SJCRH30 (cell line): ENCODE data around the gene BEST4. TPM values are rescaled to one million over a fixed set of nuclear protein-coding genes. Genes with fewer than 3 reads are reported as not detected.
"Not testable (repeated sequence)": the region's sequence is repeated elsewhere in the genome, so short reads cannot be mapped to it uniquely, and the experiment has no call there.

Source experiments
- DNase-seq, 2 experiments: peaks; one replicate each; pipeline ENCODE4 v3.0.0-alpha.2; 2015 to 2020
- H3K27ac ChIP-seq: fragments of 250-450 bp; sonication (Bioruptor Pico); 2 replicates; pipeline ENCODE4 v1.5.1; 2020; ENCODE audit warnings: mild to moderate bottlenecking, moderate library complexity
- H3K27me3 ChIP-seq: fragments of 250-450 bp; sonication (Bioruptor Pico); 2 replicates; pipeline ENCODE4 v1.5.1; 2020; ENCODE audit warnings: mild to moderate bottlenecking, moderate library complexity
- H3K36me3 ChIP-seq: fragments of 250-450 bp; sonication (Bioruptor Pico); 2 replicates; pipeline ENCODE4 v1.5.1; 2020; ENCODE audit warnings: mild to moderate bottlenecking, moderate library complexity
- H3K4me1 ChIP-seq: fragments of 250-450 bp; sonication (Bioruptor Pico); 2 replicates; pipeline ENCODE4 v1.5.1; 2020; ENCODE audit warnings: mild to moderate bottlenecking, moderate library complexity
- H3K4me3 ChIP-seq: fragments of 250-450 bp; sonication (Bioruptor Pico); 2 replicates; pipeline ENCODE4 v1.5.1; 2020; ENCODE audit warnings: mild to moderate bottlenecking, moderate library complexity
- H3K9me3 ChIP-seq: fragments of 250-450 bp; sonication (Bioruptor Pico); replicated peaks from 2 replicates; pipeline ENCODE4 v1.5.1; 2020; ENCODE audit warnings: mild to moderate bottlenecking, moderate library complexity
- total RNA-seq: library from RNA; depleted of rRNA; stranded (reverse); fragments of >200 nt; shearing (Covaris generic); gene quantifications from 2 replicates; pipeline ENCODE4 v1.2.3, GENCODE V29; 2014

The BEST4 gene
- total RNA-seq, 1 experiment from 2014 or later = not detected

DNA sequence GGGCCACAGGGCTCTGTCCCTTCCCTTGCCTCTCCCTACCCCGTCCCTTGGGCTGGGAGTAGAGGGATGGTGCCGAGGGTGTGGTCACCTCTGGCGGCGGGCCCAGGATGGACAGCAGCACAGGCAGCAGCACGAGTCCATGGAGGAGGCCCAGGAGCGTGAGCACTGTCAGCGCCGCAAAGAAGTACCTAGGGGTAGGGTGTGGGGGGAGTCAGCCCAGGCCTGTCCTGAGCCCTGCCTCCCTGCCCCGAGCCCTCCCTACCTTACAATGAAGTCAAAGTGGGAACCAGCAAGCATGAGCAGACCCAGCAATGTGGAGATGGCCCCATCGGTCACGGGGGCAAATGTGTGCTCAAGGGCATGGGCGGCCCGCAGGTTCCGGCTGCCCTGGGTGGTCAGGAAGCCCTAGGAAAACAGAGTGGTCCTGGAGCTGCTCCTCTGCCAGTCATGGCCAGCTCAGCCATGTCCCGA, 35.0 kb upstream of the BEST4 start:
- Histone ChIP-seq H3K36me3 (no peaks in the 10 kb centered on the region), H3K9me3 (no peaks in the 10 kb centered on the region), H3K27me3 (no peaks in the 10 kb centered on the region), H3K4me1 (no peaks in the 10 kb centered on the region), H3K27ac (no peak overlapping the region), H3K4me3 (no peak overlapping the region)
- no peak for DNase-seq

GRCh38 chr1:44822131-44822701, 34.2 kb upstream of the BEST4 start:
- no peak for DNase-seq
- H3K4me1 ChIP-seq = no peaks in the 10 kb centered on the region
- H3K27ac ChIP-seq = no peak overlapping the region
- no peaks in the 10 kb centered on the region for H3K9me3 ChIP-seq
- no peak overlapping the region for H3K4me3 ChIP-seq
- H3K27me3 ChIP-seq = no peaks in the 10 kb centered on the region
- H3K36me3 ChIP-seq = no peaks in the 10 kb centered on the region

GRCh38 chr1:44821240-44821715, 33.3 kb upstream of the BEST4 start:
- Histone ChIP-seq H3K9me3 (no peaks in the 10 kb centered on the region), H3K36me3 (no peaks in the 10 kb centered on the region), H3K4me3 (no peak overlapping the region), H3K4me1 (no peaks in the 10 kb centered on the region), H3K27me3 (no peaks in the 10 kb centered on the region), H3K27ac (no peak overlapping the region)
- DNase-seq = no peak

- Histone ChIP-seq H3K27me3 (no peaks in the 10 kb centered on the region), H3K36me3 (no peaks in the 10 kb centered on the region), H3K4me3 (no peak overlapping the region), H3K4me1 (no peaks in the 10 kb centered on the region), H3K9me3 (no peaks in the 10 kb centered on the region), H3K27ac (no peak overlapping the region)
- DNase-seq = no peak
Observed at GRCh38 chr1:44820328-44821239, 32.6 kb upstream of the BEST4 start.

DNA sequence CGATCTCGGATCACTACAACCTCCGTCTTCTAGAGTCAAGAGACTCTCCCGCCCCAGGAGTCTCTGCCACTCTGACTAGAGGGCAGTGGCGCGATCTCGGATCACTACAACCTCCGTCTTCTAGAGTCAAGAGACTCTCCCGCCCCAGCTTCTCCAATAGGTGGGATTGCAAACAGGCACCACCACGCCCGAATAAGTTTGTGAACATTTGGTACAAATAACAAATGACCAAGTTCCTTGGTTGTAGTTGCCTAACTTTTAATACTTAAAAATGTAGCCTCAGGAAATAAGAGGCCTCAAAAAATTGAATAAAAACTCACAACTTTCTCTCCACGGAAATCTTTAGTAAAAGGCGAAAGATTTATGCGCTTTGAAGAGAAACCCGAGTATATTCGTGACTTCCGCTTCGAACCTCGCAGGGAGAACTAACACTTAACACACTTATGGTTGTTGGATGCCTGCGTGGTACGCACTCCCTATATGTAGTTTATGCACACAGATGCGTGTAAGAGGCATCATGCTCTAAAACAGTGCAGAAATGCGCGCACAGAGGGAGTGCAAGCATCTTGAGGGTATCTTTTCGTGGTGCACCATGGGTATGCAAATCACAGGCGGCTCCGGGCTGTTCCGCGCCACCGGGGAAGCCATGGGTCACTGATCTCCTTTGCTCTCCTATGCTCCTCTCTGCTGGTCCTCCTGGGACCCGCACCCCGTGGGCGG, 31.8 kb upstream of the BEST4 start:
- H3K9me3 ChIP-seq = no peaks in the 10 kb centered on the region
- H3K4me1 ChIP-seq = no peaks in the 10 kb centered on the region
- H3K4me3 ChIP-seq = no peak overlapping the region
- H3K27ac ChIP-seq = no peak overlapping the region
- DNase-seq = no peak
- no peaks in the 10 kb centered on the region for H3K27me3 ChIP-seq
- no peaks in the 10 kb centered on the region for H3K36me3 ChIP-seq

DNA sequence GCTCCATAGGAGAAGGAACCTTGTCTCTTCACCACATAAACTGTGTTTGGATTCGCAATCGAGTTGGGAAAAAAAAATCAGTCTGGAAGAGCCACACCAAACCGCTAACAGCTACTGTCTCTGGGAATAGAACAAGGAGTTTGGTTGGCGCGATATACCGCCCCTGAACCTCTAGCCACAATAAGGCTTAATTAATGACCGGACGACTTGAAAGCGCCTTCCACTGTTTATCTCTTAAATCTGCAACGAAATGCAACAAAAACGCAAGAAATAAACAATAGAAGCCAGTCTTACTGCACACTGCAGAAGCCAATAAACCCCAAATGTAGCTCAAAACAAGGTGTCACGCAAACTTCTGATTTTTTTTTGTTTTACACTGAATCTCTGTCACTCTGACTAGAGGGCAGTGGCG, 31.2 kb upstream of the BEST4 start:
- Histone ChIP-seq H3K4me3 (no peak overlapping the region), H3K27ac (no peak overlapping the region), H3K9me3 (no peaks in the 10 kb centered on the region), H3K36me3 (no peaks in the 10 kb centered on the region), H3K27me3 (no peaks in the 10 kb centered on the region), H3K4me1 (no peaks in the 10 kb centered on the region)
- DNase-seq = no peak

DNA sequence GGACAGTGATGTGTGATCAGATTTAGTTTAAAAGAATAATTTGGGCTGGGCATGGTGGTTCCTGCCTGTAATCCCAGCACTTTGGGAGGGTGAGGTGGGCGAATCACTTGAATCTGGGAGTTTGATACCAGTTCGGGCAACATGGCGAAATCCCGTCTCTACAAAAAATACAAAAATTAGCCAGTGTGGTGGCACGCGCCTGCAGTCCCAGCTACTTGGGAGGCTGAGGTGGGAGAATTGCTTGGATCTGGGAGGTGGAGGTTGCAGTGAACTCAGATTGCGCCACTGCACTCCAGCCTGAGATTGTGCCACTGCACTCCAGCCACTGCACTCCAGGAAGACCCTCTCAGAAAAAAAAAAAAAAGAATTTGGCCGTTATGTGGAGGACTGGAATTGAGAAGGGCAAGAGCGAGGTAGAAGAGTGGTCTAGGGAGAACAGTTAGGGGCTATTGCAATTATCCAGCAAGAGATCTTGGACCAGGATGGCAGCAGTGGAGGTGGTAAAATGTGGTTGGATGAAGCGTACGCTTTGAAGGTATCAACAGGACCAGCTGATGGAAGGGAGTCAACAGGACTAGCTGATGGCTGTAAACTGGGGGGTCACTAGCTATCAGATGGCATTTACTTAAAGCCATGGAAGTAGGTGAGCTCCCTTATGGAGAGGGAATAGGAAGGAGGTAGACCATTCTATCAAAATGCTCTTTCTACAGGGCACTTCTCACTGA, 30.0 kb upstream of the BEST4 start:
- DNase-seq = no peak
- Histone ChIP-seq H3K27ac (no peak overlapping the region), H3K4me3 (no peak overlapping the region)

DNA sequence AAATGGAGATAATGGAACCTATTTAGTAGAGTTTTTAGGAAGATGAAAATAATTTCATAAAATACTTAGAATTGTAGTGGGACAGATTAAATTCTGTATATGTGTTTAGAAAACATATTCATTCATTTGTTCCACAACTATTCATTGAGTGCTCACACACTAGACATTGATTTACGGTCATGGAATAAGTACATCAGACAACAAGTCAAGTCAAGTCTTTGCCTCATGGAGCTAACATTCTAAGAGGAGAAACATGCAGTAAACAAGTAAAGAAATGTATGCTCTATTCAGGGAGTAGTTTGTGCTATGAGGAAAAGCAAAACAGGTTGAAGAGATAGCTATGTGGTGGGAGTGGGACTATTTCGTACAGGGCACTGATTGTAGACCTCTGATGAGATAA, 29.3 kb upstream of the BEST4 start:
- H3K9me3 ChIP-seq = no peaks in the 10 kb centered on the region
- H3K4me3 ChIP-seq = no peak overlapping the region
- H3K36me3 ChIP-seq = no peaks in the 10 kb centered on the region
- H3K4me1 ChIP-seq = no peaks in the 10 kb centered on the region
- H3K27me3 ChIP-seq = no peaks in the 10 kb centered on the region
- DNase-seq = no peak
- H3K27ac ChIP-seq = no peak overlapping the region

More for the DNA sequence above, 30.0 kb upstream of the BEST4 start:
- H3K9me3 ChIP-seq = no peaks in the 10 kb centered on the region
- no peaks in the 10 kb centered on the region for H3K27me3 ChIP-seq
- H3K4me1 ChIP-seq = no peaks in the 10 kb centered on the region
- H3K36me3 ChIP-seq = no peaks in the 10 kb centered on the region

GRCh38 chr1:44815926-44816325, 28.0 kb upstream of the BEST4 start:
- not testable (repeated sequence) for H3K27me3 ChIP-seq, H3K9me3 ChIP-seq, H3K27ac ChIP-seq, H3K4me1 ChIP-seq, DNase-seq, H3K4me3 ChIP-seq, H3K36me3 ChIP-seq

DNA sequence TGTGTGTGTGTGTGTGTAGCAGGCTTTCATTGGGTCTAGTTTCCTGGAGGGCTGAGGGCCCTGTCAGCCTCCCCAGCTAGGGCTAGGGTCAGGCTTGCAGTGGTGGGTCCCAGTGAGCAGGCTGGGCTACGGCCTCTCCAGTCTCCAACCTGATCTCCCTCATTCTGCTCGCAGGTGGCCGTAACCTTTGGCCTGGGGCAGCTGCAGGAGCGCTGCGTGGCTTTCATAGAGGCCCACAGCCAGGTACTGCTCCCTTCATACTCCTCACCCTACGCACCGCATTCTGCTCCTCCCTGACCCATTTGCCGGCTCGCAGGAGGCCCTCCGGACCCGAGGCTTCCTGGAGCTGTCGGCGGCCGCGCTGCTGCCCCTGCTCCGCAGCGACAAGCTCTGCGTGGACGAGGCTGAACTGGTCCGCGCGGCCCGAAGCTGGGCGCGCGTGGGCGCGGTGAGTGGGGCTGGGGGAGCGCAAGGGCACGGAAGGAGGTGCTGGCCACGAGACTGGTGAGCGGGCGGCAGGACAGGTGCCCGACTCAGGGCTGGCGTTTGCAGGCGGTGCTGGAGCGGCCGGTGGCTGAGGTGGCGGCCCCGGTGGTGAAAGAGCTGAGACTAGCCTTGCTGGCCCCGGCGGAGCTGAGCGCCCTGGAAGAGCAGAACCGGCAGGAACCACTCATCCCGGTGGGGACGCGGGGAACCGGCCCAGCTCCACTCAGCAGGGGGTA, 25.0 kb upstream of the BEST4 start:
- no peak overlapping the region for H3K27ac ChIP-seq
- no peak overlapping the region for H3K4me3 ChIP-seq
- DNase-seq = peak in 1 of 2 experiments; percentile 3
- no peaks in the 10 kb centered on the region for H3K36me3 ChIP-seq
- no peaks in the 10 kb centered on the region for H3K9me3 ChIP-seq
- H3K27me3 ChIP-seq = no peaks in the 10 kb centered on the region
- H3K4me1 ChIP-seq = peaks cover 14% of the 10 kb centered on the region; the same call in 1 of the 2 replicates

DNA sequence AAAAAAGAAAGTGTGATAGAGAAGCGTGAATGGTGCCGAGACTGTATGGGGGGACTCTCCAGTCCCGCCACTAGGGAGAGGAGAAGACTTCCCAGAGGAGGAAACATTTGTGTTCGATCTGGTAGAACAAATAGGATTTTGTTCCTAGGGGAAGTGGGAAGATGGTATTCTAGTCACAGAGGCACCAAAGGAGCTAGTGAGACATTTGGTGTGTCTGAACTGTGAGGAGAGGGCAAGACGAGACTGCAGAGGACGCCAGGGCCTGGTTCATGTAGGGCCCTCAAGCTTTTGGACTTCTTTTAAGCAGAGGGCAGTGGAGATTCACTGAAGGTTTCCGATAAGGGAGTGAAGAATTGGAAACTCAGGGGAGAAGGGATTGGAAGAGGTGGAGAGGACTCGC, 23.3 kb upstream of the BEST4 start:
- no peak overlapping the region for H3K27ac ChIP-seq
- peaks cover 30% of the 10 kb centered on the region for H3K4me1 ChIP-seq
- DNase-seq = no peak
- no peak overlapping the region for H3K4me3 ChIP-seq
- no peaks in the 10 kb centered on the region for H3K27me3 ChIP-seq
- no peaks in the 10 kb centered on the region for H3K9me3 ChIP-seq
- no peaks in the 10 kb centered on the region for H3K36me3 ChIP-seq

GRCh38 chr1:44810762-44811105, 22.8 kb upstream of the BEST4 start:
- not testable (repeated sequence) for H3K9me3 ChIP-seq, DNase-seq, H3K36me3 ChIP-seq, H3K27ac ChIP-seq, H3K4me3 ChIP-seq, H3K27me3 ChIP-seq
- H3K4me1 ChIP-seq = peaks cover 30% of the 10 kb centered on the region

DNA sequence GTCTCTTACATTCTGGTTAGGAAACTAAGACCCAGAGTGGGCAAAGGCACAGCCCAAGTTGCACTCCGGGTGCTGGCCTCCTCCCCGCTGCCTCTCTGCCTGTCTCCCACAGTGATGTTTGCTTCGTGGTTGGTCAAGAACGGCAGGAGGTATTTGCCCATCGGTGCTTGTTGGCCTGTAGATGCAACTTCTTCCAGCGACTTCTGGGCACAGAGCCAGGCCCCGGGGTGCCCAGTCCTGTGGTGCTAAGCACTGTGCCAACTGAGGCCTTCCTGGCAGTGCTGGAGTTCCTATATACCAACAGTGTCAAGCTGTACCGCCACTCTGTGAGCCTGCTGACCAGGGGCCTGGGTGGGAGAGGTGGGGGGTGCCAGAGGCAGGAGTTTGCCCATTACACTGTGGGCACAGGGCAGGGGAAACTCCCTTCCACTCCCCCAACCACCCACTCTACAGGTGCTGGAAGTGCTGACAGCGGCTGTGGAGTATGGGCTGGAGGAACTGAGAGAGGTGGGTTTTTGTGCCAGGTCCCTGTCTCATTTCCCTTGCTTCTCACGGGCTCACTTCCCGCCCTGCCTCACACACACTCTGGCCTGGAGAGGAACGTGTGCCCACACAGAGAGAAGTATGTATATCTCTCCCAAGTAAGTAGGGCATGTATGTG, 22.3 kb upstream of the BEST4 start:
- Histone ChIP-seq H3K36me3 (peaks cover 5% of the 10 kb centered on the region; the same call in 1 of the 2 replicates), H3K27me3 (no peaks in the 10 kb centered on the region), H3K4me3 (no peak overlapping the region), H3K27ac (no peak overlapping the region), H3K9me3 (no peaks in the 10 kb centered on the region), H3K4me1 (peaks cover 30% of the 10 kb centered on the region)
- no peak for DNase-seq
